Activated CD8-positive, alpha-beta memory T cell treated with anti-CD3 and anti-CD28 coated beads, Interleukin-2, amount 10 ng/mL, durations not matched to agents 7 days and 5 days (primary cell): ENCODE results near the gene CARD14. TPM values are rescaled to one million over a fixed set of nuclear protein-coding genes. Genes with fewer than 3 reads are reported as not detected.
A peak's percentile ranks its signal among the peaks of the same experiment; 100 is the strongest.

ENCODE experiments used
- ATAC-seq: fragments of 150-1000 bp; cut with Tn5 transposase; one replicate; pipeline ENCODE4 v1.10.0; 2021; ENCODE audit warnings: moderate library complexity
- CTCF ChIA-PET: fragments of 350-600 bp; sonication (Branson Sonifier 250); formaldehyde crosslinking; loops from one replicate; lab custom pipeline; 2021; ENCODE audit warnings: antibody characterized with exemption; lab: Charles Lee
- DNase-seq: peaks from one replicate; pipeline ENCODE4 v3.0.0-alpha.2; 2020
- H3K27ac Mint-ChIP-seq: one replicate; pipeline ENCODE4 v1.8.0; 2021; ENCODE audit warnings: mild to moderate bottlenecking, mixed read lengths
- H3K27me3 Mint-ChIP-seq: one replicate; pipeline ENCODE4 v1.8.0; 2021; ENCODE audit warnings: mixed read lengths
- H3K36me3 Mint-ChIP-seq: one replicate; pipeline ENCODE4 v1.8.0; 2021; ENCODE audit warnings: mild to moderate bottlenecking, mixed read lengths
- H3K4me1 Mint-ChIP-seq: one replicate; pipeline ENCODE4 v1.8.0; 2021; ENCODE audit warnings: mixed read lengths
- H3K4me3 Mint-ChIP-seq: one replicate; pipeline ENCODE4 v1.8.0; 2021; ENCODE audit warnings: mild to moderate bottlenecking, moderate library complexity, mixed read lengths
- H3K9me3 Mint-ChIP-seq: one replicate; pipeline ENCODE4 v1.8.0; 2022; ENCODE audit warnings: low read depth, mixed read lengths
- total RNA-seq, 2 experiments: library from RNA; stranded (reverse); gene quantifications; one replicate each; pipeline ENCODE4 v1.2.3, GENCODE V29; 2021

Gene CARD14
- total RNA-seq, 2 experiments from 2014 or later: not detected

DNA sequence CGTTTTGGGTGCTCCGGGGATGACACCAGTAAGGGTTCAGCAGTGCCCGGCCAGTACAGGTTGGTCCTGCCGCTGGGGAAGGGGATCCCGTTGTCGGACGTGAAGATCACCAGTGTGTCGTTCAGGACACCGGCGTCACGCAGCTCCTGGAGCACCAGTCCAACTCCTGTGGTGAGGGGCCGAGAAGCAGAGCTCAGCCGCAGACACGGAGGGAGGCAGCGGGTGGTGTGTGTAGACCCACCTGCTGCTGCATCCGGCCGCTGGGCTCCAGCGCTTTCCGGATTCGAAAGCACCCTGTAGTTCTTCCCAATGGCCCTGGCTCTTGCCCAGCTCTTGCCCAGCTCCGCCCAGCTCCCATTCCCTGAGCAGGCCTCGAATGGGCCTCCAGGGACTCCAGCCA, 42.3 kb downstream of the CARD14 start:
- DNase-seq (no peak), ATAC-seq (no peak)
- CTCF ChIA-PET: no interaction called here
- Mint-ChIP-seq H3K4me1 (peaks cover 2% of the 10 kb centered on the region), H3K9me3 (no peaks in the 10 kb centered on the region), H3K27me3 (no peaks in the 10 kb centered on the region), H3K4me3 (no peak overlapping the region), H3K36me3 (peaks cover 6% of the 10 kb centered on the region), H3K27ac (no peak overlapping the region)

DNA sequence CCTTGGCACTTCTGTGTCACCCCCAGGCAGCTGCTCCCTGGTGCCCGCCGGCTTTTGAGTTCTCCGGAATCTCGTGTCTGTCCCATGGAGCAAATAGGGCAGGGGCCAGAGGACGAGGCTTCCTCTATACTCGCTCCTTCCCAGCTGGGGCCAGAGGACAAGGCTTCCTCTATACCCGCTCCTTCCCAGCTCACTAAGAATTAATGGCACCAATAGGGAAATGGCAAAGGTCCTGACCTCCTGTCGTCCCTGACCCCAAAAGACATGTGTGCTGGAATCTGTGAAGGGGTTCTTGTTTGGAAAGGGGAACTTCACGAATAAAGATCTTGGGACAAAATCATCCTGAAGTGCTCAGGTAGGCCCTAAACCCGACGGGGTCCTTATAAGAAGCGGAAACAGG, 42.7 kb downstream of the CARD14 start:
- Mint-ChIP-seq H3K27me3 (no peaks in the 10 kb centered on the region), H3K27ac (no peak overlapping the region), H3K4me1 (peaks cover 3% of the 10 kb centered on the region), H3K4me3 (no peak overlapping the region), H3K9me3 (no peaks in the 10 kb centered on the region), H3K36me3 (peaks cover 10% of the 10 kb centered on the region)
- CTCF ChIA-PET: no interaction called here
- ATAC-seq (no peak), DNase-seq (no peak)

DNA sequence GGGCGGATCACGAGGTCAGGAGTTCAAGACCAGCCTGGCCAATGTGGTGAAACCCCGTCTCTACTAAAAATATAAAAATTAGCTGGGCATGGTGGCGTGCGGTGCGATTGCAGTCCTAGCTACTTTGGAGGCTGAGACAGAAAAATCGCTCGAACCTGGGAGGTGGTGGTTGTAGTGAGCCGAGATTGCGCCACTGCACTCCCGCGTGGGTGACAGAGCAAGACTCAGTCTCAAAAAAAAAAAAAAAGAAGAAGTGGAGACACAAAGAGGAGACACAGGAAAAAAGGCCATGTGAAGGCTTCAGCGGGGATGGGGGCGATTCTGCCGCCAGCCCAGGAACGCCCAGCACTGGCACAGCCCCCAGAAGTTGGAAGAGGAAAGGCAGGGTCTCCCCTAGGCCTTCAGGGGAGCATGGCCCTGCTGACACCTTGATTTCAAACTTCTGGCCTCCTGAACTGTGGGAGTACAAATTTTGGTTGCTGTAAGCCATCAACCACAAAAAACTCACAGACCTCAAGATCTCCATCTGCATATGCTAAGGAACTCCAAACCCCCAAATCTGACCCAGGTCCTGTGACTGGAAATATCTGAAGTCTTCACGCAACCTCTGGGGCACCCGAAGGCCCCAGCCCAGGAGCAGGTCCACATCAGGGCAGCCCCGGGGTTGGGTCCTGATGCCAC, 43.3 kb downstream of the CARD14 start:
- H3K4me1 Mint-ChIP-seq: peaks cover 6% of the 10 kb centered on the region
- CTCF ChIA-PET: no interaction called here
- DNase-seq: no peak
- peaks cover 11% of the 10 kb centered on the region for H3K36me3 Mint-ChIP-seq
- H3K9me3 Mint-ChIP-seq: no peaks in the 10 kb centered on the region
- H3K27ac Mint-ChIP-seq: no peak overlapping the region
- H3K4me3 Mint-ChIP-seq: no peak overlapping the region
- no peak for ATAC-seq
- H3K27me3 Mint-ChIP-seq: no peaks in the 10 kb centered on the region

DNA sequence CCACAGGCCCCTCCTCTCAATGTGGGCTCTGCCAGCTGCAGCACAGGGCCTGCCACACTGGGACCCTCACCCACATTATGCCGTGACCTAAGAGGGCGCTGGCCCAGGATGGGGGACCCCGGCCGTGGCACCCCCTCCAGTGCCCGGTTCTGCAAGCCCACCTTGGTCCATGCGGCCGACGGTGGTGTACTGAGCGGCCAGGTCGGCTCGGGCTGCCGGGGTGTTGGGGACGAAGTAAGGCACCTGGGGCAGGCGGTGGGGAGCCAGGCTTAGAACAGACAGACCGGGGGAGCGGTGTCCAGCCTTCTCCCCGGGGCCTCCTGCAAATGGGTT, 43.8 kb downstream of the CARD14 start:
- CTCF ChIA-PET: no interaction called here
- Mint-ChIP-seq H3K4me1 (peaks cover 7% of the 10 kb centered on the region), H3K4me3 (no peak overlapping the region), H3K9me3 (no peaks in the 10 kb centered on the region), H3K27ac (no peak overlapping the region), H3K27me3 (no peaks in the 10 kb centered on the region), H3K36me3 (peaks cover 11% of the 10 kb centered on the region)
- DNase-seq (no peak), ATAC-seq (no peak)

DNA sequence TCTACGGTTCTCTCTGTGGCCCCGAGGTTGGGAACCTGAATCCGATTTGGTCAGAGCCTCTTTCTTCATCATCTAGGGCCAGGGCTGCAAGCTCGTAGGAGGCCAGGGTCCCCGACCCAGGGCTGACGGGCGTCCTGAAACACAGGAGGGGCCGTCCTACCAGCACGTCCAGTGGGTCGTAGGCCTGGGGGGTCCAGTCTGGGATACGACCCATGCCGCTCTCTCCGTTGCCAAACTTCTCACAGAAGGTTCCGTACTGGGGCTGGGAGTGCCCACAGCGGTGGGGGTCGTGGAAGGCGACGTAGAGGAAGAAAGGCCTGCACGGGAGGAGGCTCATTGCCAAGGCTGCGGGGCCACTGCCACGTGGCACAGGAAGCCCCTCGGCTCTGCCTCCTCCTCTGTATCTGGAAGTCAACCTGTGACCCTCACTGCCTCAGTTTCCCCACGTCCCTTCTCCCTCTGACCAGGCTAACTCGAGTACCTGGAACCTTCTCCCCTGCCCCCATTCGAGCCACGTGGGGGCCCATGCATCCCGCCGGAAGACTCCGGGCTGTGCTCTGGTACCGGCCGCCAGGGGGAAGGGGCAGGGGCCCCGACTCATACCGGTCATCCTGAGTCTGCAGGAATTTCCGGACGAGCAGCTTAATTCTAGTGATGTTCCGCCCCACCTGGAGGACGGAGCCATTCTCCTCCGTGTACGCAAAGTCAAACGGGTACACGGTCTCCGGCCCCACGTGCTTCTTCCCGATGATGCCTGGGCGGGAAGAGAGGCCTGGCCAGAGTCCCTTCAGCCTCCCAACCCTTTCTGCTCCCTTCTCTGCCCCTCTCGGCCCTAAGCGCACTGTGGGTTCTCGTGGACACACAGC, 44.4 kb downstream of the CARD14 start:
- CTCF ChIA-PET: no interaction called here
- H3K27me3 Mint-ChIP-seq: no peaks in the 10 kb centered on the region
- peaks cover 11% of the 10 kb centered on the region for H3K36me3 Mint-ChIP-seq

DNA sequence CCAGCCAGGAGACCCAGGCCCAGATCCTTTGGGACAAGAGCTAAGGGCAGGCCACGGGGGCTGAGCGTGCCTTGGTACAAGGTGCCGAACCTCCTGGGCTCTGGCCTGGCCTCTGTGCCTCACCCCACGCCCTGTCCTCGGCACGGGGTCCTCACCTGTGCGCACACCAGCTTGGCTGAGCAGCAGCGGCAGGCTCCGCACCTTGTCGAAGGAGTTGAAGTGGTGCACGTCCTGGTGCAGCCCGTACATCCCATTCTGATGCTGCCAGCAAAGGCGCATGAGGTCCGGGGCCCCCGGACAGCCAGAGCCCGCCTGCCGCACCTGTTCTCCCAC, 45.0 kb downstream of the CARD14 start:
- Mint-ChIP-seq H3K27me3 (no peaks in the 10 kb centered on the region), H3K4me3 (no peak overlapping the region), H3K9me3 (no peaks in the 10 kb centered on the region), H3K4me1 (peaks cover 19% of the 10 kb centered on the region), H3K36me3 (peaks cover 11% of the 10 kb centered on the region), H3K27ac (no peak overlapping the region)
- DNase-seq (no peak), ATAC-seq (no peak)
- CTCF ChIA-PET: no interaction called here

More for the DNA sequence above, 44.4 kb downstream of the CARD14 start:
- Mint-ChIP-seq H3K27ac (no peak overlapping the region), H3K4me3 (no peak overlapping the region), H3K4me1 (peaks cover 13% of the 10 kb centered on the region), H3K9me3 (no peaks in the 10 kb centered on the region)
- DNase-seq: no peak
- ATAC-seq: no peak

DNA sequence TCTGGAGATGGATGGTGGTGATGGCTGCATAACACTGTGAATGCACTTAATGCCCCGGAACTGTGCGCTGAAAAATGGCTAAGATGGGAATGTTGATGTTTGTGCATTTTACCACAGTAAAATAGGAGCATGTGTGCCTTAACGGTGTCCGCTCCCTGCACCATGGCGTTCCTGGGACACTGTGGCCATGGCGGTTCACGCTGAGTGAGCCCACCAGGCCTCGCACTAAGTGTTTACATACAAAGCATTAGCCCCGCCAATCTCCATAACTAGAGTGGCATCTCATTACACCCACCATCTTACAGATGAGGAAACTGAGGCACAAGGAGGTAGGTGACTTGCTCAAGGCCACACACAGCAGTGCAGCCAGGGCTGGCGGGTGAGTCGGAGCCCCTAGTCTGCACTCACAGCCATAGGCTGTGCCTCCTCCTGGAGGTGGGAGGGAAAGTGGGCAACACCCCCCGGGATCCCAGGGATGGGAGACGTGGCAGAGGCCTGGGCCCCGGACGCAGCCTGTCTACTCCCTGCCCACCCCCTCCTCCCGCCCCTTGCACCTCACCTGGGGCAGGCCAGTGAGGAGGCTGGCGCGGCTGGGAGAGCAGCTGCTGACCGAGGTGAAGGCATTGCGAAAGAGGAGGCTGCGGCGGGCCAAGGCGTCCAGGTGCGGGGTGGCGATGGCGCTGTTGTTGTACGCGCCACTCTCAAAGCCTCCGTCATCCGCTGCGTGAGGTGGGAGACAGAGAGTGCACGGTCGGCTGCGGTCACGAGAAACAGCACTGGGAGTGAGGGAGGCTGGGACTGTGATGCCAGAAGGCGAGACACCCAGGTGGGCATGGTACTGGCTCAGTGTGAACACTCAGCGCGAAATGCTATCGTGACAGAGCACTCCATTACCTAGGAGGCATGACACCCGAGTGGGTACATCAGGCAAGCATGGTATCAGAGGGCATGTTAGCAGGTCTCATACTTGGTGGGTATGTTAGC, 46.9 kb downstream of the CARD14 start:
- H3K36me3 Mint-ChIP-seq: peaks cover 8% of the 10 kb centered on the region
- ATAC-seq: no peak
- no peak for DNase-seq
- H3K27me3 Mint-ChIP-seq: peaks cover 4% of the 10 kb centered on the region
- CTCF ChIA-PET: no interaction called here
- H3K9me3 Mint-ChIP-seq: no peaks in the 10 kb centered on the region
- peaks cover 22% of the 10 kb centered on the region for H3K4me1 Mint-ChIP-seq
- no peak overlapping the region for H3K27ac Mint-ChIP-seq
- H3K4me3 Mint-ChIP-seq: no peak overlapping the region

DNA sequence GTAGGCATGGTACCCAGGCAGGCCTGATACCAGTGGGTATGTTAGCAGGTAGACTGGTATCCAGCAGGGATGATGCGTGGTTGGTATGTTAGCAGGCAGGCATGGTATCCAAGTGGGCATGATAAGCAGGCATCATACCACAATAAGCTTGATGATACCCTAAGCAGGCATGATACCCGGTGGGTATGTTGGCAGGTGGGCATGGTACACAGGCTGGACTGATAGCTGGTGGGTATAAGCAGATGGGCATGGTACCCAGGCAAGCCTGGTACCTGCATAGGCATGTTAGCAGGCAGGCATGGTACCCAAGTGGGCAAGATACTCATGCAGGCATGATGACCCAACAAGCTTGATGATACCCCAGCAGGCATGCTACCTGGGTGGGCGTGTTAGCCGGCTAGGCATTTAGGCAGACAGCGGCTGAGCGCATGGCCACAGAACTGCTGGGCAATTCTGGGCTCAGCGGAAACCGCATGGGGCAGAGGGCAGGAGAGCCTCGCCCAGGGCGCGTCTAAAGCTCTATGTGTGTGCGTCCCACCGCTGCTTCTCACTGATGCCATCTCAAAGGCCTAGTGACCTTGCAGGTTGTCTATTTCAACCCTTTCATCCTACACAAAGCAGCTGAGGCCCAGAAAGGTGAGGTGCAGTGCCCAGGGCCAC, 48.0 kb downstream of the CARD14 start:
- H3K27ac Mint-ChIP-seq: no peak overlapping the region
- H3K27me3 Mint-ChIP-seq: peaks cover 4% of the 10 kb centered on the region
- CTCF ChIA-PET: interaction anchor here (1.0 to 3.3 kb wide), 3 partner anchors 15 to 48 kb away, joined by 3 to 14 read pairs (median 11); no protein-coding TSS in a partner anchor
- ATAC-seq: no peak
- H3K36me3 Mint-ChIP-seq: peaks cover 8% of the 10 kb centered on the region
- H3K4me3 Mint-ChIP-seq: no peak overlapping the region
- DNase-seq: no peak
- no peaks in the 10 kb centered on the region for H3K9me3 Mint-ChIP-seq
- H3K4me1 Mint-ChIP-seq: peaks cover 22% of the 10 kb centered on the region

DNA sequence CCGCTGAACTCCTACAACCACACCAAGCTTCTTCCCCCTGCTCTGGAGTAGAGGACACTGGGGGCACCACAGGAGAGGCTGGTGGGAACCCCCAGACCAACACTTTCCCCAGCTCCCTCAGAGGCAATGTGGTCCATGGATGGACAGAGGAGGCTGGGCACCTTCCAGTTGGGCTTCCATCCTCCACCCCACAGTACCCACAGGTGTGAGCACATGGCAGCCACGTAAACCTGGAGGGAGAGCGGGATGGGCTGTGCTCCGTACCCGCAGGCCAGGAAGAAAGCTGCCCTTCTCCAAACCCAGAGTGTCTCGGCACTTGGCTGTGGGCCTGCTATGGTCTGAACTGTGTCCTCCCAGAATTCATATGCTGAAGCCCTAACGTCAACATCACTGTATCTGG, 48.6 kb downstream of the CARD14 start:
- Mint-ChIP-seq H3K36me3 (peaks cover 8% of the 10 kb centered on the region), H3K27me3 (peaks cover 4% of the 10 kb centered on the region), H3K9me3 (no peaks in the 10 kb centered on the region), H3K4me1 (peaks cover 20% of the 10 kb centered on the region), H3K4me3 (peak overlapping the region; percentile 28), H3K27ac (peak overlapping the region; percentile 88)
- DNase-seq: no peak
- ATAC-seq: no peak
- CTCF ChIA-PET: interaction anchor here (1.0 to 3.3 kb wide), 3 partner anchors 15 to 48 kb away, joined by 3 to 14 read pairs (median 11); no protein-coding TSS in a partner anchor

DNA sequence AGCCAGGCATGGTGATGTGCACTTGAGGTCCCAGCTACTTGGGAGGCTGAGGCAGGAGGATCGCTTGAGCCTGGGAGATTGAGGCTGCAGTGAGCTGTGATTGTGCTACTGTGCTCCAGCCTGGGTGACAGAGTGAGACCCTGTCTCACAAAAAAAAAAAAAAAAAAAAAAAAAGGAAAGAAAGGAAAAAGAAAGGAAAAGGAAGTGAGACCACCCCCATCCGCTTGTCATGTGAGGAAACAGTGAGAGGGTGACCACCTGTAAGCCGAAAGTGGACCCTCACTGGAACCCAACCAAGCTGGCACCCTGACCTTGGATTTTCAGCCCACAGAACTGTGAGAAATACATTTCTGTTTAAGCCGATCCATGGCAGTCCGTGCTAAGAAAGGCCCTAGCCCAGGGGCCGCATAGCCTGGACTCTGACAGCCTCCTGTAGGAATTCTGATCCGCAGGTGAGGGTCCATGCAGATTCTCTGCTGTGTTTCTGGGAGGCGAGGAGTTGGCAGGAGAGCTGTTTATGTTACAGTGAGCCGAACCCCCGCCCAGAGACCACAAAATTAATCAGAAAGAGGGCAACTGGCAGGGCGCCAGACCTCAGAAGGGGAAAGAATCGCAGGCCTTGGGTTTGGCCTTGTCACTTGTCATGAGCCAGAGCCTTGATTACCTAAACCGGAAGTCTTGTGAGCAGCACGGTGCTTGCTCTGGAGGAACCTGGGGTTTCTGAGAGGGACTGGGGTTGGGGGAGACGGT, 49.4 kb downstream of the CARD14 start:
- CTCF ChIA-PET: interaction anchor here (0.6 to 3.3 kb wide), 5 partner anchors 8 to 118 kb away, joined by 3 to 14 read pairs (median 4); partner anchors contain the start of gene GAA
- no peaks in the 10 kb centered on the region for H3K9me3 Mint-ChIP-seq
- peaks cover 19% of the 10 kb centered on the region for H3K4me1 Mint-ChIP-seq
- peak; percentile 88 for ATAC-seq
- peak; percentile 96 for DNase-seq
- H3K27me3 Mint-ChIP-seq: peaks cover 4% of the 10 kb centered on the region
- H3K27ac Mint-ChIP-seq: peak overlapping the region; percentile 88
- H3K4me3 Mint-ChIP-seq: peak overlapping the region; percentile 83
- H3K36me3 Mint-ChIP-seq: peaks cover 8% of the 10 kb centered on the region

DNA sequence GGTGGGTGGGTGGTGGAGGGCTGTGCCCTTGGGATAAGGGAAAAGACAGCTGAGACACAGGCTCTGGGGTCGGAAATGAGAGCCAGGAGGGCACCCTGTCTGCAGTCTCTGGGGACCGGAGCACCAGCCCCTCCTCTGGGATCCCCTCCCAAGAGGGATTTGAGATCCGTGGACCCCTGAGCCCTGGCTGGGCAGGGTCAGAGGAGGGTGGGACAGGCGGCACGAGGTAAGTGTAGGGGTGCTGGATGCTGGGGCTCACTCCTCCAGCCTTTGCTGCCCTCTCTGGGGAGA, 49.9 kb downstream of the CARD14 start:
- Mint-ChIP-seq H3K9me3 (no peaks in the 10 kb centered on the region), H3K4me3 (peak overlapping the region; percentile 83), H3K4me1 (peaks cover 19% of the 10 kb centered on the region), H3K27ac (peak overlapping the region; percentile 88), H3K36me3 (peaks cover 8% of the 10 kb centered on the region), H3K27me3 (peaks cover 4% of the 10 kb centered on the region)
- ATAC-seq (peak; percentile 47), DNase-seq (no peak)
- CTCF ChIA-PET: interaction anchor here (0.6 to 3.3 kb wide), 5 partner anchors 9 to 118 kb away, joined by 3 to 14 read pairs (median 4); partner anchors contain the start of gene GAA

DNA sequence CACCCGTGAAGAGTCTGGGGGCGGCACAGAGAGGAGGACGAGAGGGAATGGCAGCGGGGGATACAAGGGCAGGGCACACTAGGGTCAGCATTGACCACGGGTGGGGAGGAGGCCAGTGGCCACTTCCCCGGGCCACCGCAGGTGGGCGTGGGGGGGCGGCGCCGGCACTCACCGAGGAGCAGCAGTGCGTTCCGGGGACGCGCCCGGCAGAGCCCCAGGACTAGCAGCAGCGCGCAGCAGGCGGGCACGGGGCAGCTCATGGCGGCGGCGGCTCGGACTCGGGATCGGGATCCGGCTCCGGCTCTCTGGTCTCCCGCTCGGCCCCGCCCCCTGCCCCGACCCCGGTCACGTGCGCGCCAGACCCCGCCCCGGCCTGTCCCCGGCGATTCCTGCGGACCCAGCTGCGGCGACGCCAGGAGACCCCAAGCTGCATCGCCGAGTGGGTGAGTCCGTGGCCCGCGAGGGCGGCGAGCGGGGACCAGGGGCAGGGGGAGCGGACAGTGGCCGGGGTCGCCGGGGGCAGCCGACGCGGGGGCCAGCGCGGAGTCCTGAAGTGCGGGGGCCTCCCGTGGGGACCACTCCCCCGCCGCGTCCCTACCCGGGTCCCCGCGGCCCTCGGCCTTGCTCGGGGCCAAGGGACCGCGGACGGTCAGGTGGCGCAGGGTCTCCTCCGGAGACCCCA, 50.4 kb downstream of the CARD14 start, which contains the start of the genes SGSH and SLC26A11:
Gene SGSH (minus strand): TSS at position 280 of the 682 bp plus-strand sequence. CDS start 20 bp downstream, at position 260.
Gene SLC26A11 (plus strand): TSS at position 374 of the 682 bp plus-strand sequence. CDS start 1,134 bp downstream, outside the sequence.
- H3K4me3 Mint-ChIP-seq: peak within 1 kb of the TSS; percentile 83
- peaks cover 4% of the 10 kb centered on the region for H3K27me3 Mint-ChIP-seq
- DNase-seq (peak; percentile 70), ATAC-seq (peak; percentile 54)
- H3K36me3 Mint-ChIP-seq: peaks cover 8% of the 10 kb centered on the region
- H3K27ac Mint-ChIP-seq: peak within 1 kb of the TSS; percentile 88
- CTCF ChIA-PET: interaction anchor here (3.3 kb wide), 1 partner anchor 24 kb away, joined by 14 read pairs; no protein-coding TSS in a partner anchor
- no peaks in the 10 kb centered on the region for H3K9me3 Mint-ChIP-seq
- H3K4me1 Mint-ChIP-seq: peaks cover 19% of the 10 kb centered on the region
